ENCODE results near the gene DMRTA2.

The DMRTA2 gene

DNA sequence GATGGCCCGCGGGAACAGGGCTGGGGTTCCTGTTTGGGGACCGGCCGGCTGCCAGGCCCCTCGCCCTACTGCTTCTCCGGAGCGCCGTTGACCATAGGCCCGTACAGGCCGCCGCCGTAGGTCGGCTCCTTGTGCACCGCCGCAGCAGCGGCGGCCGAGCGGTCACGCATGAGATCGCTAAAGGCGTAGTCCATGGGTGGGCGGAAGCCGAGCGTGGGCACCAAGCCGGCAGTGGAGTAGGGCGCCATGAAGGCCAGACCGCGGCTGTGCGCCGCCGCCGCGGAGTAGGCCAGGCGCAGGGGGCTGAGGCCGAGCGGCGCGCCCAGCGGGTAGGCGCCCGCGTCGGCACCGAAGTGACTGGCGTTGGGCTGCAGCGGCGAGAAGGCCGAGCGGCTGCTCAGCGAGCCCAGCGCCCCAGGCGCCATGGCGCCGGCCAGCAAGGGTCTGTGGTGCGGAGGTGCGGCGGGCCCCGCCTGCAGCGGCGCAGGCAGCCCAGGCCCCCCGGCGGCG lies 4.6 kb downstream of the DMRTA2 start:
- H3K4me3 ChIP-seq (replicated peaks; ENCODE audit: insufficient read depth, low read length), result no peak overlapping the region
- TF ChIP-seq, protein P1, sequence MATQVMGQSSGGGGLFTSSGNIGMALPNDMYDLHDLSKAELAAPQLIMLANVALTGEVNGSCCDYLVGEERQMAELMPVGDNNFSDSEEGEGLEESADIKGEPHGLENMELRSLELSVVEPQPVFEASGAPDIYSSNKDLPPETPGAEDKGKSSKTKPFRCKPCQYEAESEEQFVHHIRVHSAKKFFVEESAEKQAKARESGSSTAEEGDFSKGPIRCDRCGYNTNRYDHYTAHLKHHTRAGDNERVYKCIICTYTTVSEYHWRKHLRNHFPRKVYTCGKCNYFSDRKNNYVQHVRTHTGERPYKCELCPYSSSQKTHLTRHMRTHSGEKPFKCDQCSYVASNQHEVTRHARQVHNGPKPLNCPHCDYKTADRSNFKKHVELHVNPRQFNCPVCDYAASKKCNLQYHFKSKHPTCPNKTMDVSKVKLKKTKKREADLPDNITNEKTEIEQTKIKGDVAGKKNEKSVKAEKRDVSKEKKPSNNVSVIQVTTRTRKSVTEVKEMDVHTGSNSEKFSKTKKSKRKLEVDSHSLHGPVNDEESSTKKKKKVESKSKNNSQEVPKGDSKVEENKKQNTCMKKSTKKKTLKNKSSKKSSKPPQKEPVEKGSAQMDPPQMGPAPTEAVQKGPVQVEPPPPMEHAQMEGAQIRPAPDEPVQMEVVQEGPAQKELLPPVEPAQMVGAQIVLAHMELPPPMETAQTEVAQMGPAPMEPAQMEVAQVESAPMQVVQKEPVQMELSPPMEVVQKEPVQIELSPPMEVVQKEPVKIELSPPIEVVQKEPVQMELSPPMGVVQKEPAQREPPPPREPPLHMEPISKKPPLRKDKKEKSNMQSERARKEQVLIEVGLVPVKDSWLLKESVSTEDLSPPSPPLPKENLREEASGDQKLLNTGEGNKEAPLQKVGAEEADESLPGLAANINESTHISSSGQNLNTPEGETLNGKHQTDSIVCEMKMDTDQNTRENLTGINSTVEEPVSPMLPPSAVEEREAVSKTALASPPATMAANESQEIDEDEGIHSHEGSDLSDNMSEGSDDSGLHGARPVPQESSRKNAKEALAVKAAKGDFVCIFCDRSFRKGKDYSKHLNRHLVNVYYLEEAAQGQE (IDR thresholded peaks at IDR 0.05; ENCODE audit: insufficient replicate concordance, low read depth), result no peak
- no peak for TF ChIP-seq GABPA (IDR thresholded peaks at IDR 0.05; ENCODE audit: low read depth)
- no peak for TF ChIP-seq SPI1 (IDR thresholded peaks at IDR 0.05; ENCODE audit: borderline replicate concordance, low read depth)
- no peak for TF ChIP-seq POLR2AphosphoS5 (IDR thresholded peaks at IDR 0.05; ENCODE audit: low read depth)
- DNase-seq (ENCODE audit: low read depth in 1 of 2, low spot score in 1 of 2), result no peak
- no peak overlapping the region for H3K27ac ChIP-seq (replicated peaks)
- peaks cover 86% of the 10 kb centered on the region for H3K27me3 ChIP-seq (ENCODE audit: insufficient read depth, poor library complexity, severe bottlenecking)

- Histone ChIP-seq H3K27me3 (ENCODE audit: insufficient read depth, poor library complexity, severe bottlenecking) (peaks cover 82% of the 10 kb centered on the region), H3K4me3 (replicated peaks; ENCODE audit: insufficient read depth, low read length) (no peak overlapping the region), H3K27ac (replicated peaks) (no peak overlapping the region)
- TF ChIP-seq, protein P1 (IDR thresholded peaks at IDR 0.05; ENCODE audit: insufficient replicate concordance, low read depth), result no peak
- TF ChIP-seq CTCF (IDR thresholded peaks at IDR 0.05; ENCODE audit: insufficient read depth, low read length) (no peak), GABPA (IDR thresholded peaks at IDR 0.05; ENCODE audit: low read depth) (no peak), SPI1 (IDR thresholded peaks at IDR 0.05; ENCODE audit: borderline replicate concordance, low read depth) (no peak)
- no peak for DNase-seq (ENCODE audit: low read depth in 1 of 2, low spot score in 1 of 2)
Measured at GRCh38 chr1:50417946-50418599, 5.2 kb downstream of the DMRTA2 start.

GRCh38 chr1:50417507-50417906 lies 5.7 kb downstream of the DMRTA2 start:
- no peak overlapping the region for H3K4me3 ChIP-seq (replicated peaks; ENCODE audit: insufficient read depth, low read length)
- TF ChIP-seq CTCF (IDR thresholded peaks at IDR 0.05; ENCODE audit: insufficient read depth, low read length) (no peak), POLR2AphosphoS5 (IDR thresholded peaks at IDR 0.05; ENCODE audit: low read depth) (no peak), SPI1 (IDR thresholded peaks at IDR 0.05; ENCODE audit: borderline replicate concordance, low read depth) (no peak), GABPA (IDR thresholded peaks at IDR 0.05; ENCODE audit: low read depth) (no peak)
- TF ChIP-seq, protein P1 (IDR thresholded peaks at IDR 0.05; ENCODE audit: insufficient replicate concordance, low read depth), result no peak
- peaks cover 78% of the 10 kb centered on the region for H3K27me3 ChIP-seq (ENCODE audit: insufficient read depth, poor library complexity, severe bottlenecking)
- DNase-seq (ENCODE audit: low read depth in 1 of 2, low spot score in 1 of 2), result no peak
- no peak overlapping the region for H3K27ac ChIP-seq (replicated peaks)
